ENCODE data around the gene RNASET2. TPM values are rescaled to one million over a fixed set of nuclear protein-coding genes. Genes with fewer than 3 reads are reported as not detected.

Gene RNASET2
- total RNA-seq, 1 donor from 2014 or later: 22.0 TPM

- H3K9ac ChIP-seq (ENCODE audit: low read length): no peak overlapping the region
- no peak overlapping the region for H2AFZ ChIP-seq (ENCODE audit: low read depth, low read length)
- Mint-ChIP-seq H3K27me3 (ENCODE audit: low read depth, unreplicated experiment) (peaks cover 18% of the 10 kb centered on the region), H3K9me3 (ENCODE audit: unreplicated experiment) (peaks cover 2% of the 10 kb centered on the region), H3K27ac (ENCODE audit: unreplicated experiment) (no peak overlapping the region), H3K4me1 (ENCODE audit: low read depth, unreplicated experiment) (peaks cover 22% of the 10 kb centered on the region), H3K36me3 (ENCODE audit: low read depth, unreplicated experiment) (no peaks in the 10 kb centered on the region), H3K4me3 (ENCODE audit: unreplicated experiment) (no peak overlapping the region)
- no peaks in the 10 kb centered on the region for H3K9me3 ChIP-seq (ENCODE audit: insufficient read depth, low read depth, low read length)
- H3K79me2 ChIP-seq (ENCODE audit: insufficient read depth, low read length): no peaks in the 10 kb centered on the region
- FAIRE-seq: no peak
- no peak overlapping the region for H3K4me2 ChIP-seq (ENCODE audit: low read length)
- H4K20me1 ChIP-seq (ENCODE audit: insufficient read depth, low read length): no peaks in the 10 kb centered on the region
- H3K4me3 ChIP-seq (ENCODE audit: insufficient read depth, low read depth, low read length): no peak overlapping the region
- H3K36me3 ChIP-seq (ENCODE audit: insufficient read depth, low read length): no peaks in the 10 kb centered on the region
- no peak overlapping the region for H3K27ac ChIP-seq (ENCODE audit: low read depth, low read length)
- TF ChIP-seq EZH2 (IDR thresholded peaks at IDR 0.05; ENCODE audit: insufficient read depth, low read length) (no peak), CTCF (IDR thresholded peaks at IDR 0.05; ENCODE audit: insufficient read depth, low read depth, low read length) (no peak)
- no peak for DNase-seq (ENCODE audit: low read depth)
- no peaks in the 10 kb centered on the region for H3K27me3 ChIP-seq (ENCODE audit: insufficient read depth, low read length)
- peaks cover 9% of the 10 kb centered on the region for H3K4me1 ChIP-seq (ENCODE audit: insufficient read depth, low read length)
These were observed 49.8 kb downstream of the RNASET2 start for GRCh38 chr6:166906376-166907044.

GRCh38 chr6:166905505-166906134, 50.7 kb downstream of the RNASET2 start:
- no peaks in the 10 kb centered on the region for H3K36me3 ChIP-seq (ENCODE audit: insufficient read depth, low read length)
- peaks cover 9% of the 10 kb centered on the region for H3K4me1 ChIP-seq (ENCODE audit: insufficient read depth, low read length)
- H3K4me1 Mint-ChIP-seq (ENCODE audit: low read depth, unreplicated experiment): peaks cover 14% of the 10 kb centered on the region
- peaks cover 3% of the 10 kb centered on the region for H3K9me3 Mint-ChIP-seq (ENCODE audit: unreplicated experiment)
- FAIRE-seq (no peak), DNase-seq (ENCODE audit: low read depth) (no peak)
- no peaks in the 10 kb centered on the region for H3K36me3 Mint-ChIP-seq (ENCODE audit: low read depth, unreplicated experiment)
- H2AFZ ChIP-seq (ENCODE audit: low read depth, low read length): no peak overlapping the region
- no peak overlapping the region for H3K27ac Mint-ChIP-seq (ENCODE audit: unreplicated experiment)
- H3K4me3 ChIP-seq (ENCODE audit: insufficient read depth, low read depth, low read length): no peak overlapping the region
- H3K79me2 ChIP-seq (ENCODE audit: insufficient read depth, low read length): no peaks in the 10 kb centered on the region
- no peaks in the 10 kb centered on the region for H4K20me1 ChIP-seq (ENCODE audit: insufficient read depth, low read length)
- no peaks in the 10 kb centered on the region for H3K9me3 ChIP-seq (ENCODE audit: insufficient read depth, low read depth, low read length)
- no peak overlapping the region for H3K4me2 ChIP-seq (ENCODE audit: low read length)
- no peaks in the 10 kb centered on the region for H3K27me3 ChIP-seq (ENCODE audit: insufficient read depth, low read length)
- H3K27ac ChIP-seq (ENCODE audit: low read depth, low read length): no peak overlapping the region
- H3K27me3 Mint-ChIP-seq (ENCODE audit: low read depth, unreplicated experiment): peaks cover 25% of the 10 kb centered on the region
- no peak overlapping the region for H3K9ac ChIP-seq (ENCODE audit: low read length)
- TF ChIP-seq CTCF (IDR thresholded peaks at IDR 0.05; ENCODE audit: insufficient read depth, low read depth, low read length) (no peak), EZH2 (IDR thresholded peaks at IDR 0.05; ENCODE audit: insufficient read depth, low read length) (no peak)
- no peak overlapping the region for H3K4me3 Mint-ChIP-seq (ENCODE audit: unreplicated experiment)

GRCh38 chr6:166905013-166905412, 51.3 kb downstream of the RNASET2 start:
- Histone ChIP-seq H3K27ac (ENCODE audit: low read depth, low read length) (no peak overlapping the region), H3K4me1 (ENCODE audit: insufficient read depth, low read length) (peaks cover 9% of the 10 kb centered on the region), H4K20me1 (ENCODE audit: insufficient read depth, low read length) (no peaks in the 10 kb centered on the region), H3K4me3 (ENCODE audit: insufficient read depth, low read depth, low read length) (no peak overlapping the region), H3K9me3 (ENCODE audit: insufficient read depth, low read depth, low read length) (no peaks in the 10 kb centered on the region), H3K79me2 (ENCODE audit: insufficient read depth, low read length) (no peaks in the 10 kb centered on the region), H3K9ac (ENCODE audit: low read length) (no peak overlapping the region), H3K36me3 (ENCODE audit: insufficient read depth, low read length) (no peaks in the 10 kb centered on the region), H2AFZ (ENCODE audit: low read depth, low read length) (no peak overlapping the region), H3K27me3 (ENCODE audit: insufficient read depth, low read length) (no peaks in the 10 kb centered on the region), H3K4me2 (ENCODE audit: low read length) (no peak overlapping the region)
- H3K36me3 Mint-ChIP-seq (ENCODE audit: low read depth, unreplicated experiment): no peaks in the 10 kb centered on the region
- TF ChIP-seq CTCF (IDR thresholded peaks at IDR 0.05; ENCODE audit: insufficient read depth, low read depth, low read length): no peak
- TF ChIP-seq EZH2 (IDR thresholded peaks at IDR 0.05; ENCODE audit: insufficient read depth, low read length): no peak
- H3K27ac Mint-ChIP-seq (ENCODE audit: unreplicated experiment): no peak overlapping the region
- peaks cover 31% of the 10 kb centered on the region for H3K27me3 Mint-ChIP-seq (ENCODE audit: low read depth, unreplicated experiment)
- H3K4me1 Mint-ChIP-seq (ENCODE audit: low read depth, unreplicated experiment): peaks cover 12% of the 10 kb centered on the region
- no peak overlapping the region for H3K4me3 Mint-ChIP-seq (ENCODE audit: unreplicated experiment)
- FAIRE-seq: no peak
- peaks cover 9% of the 10 kb centered on the region for H3K9me3 Mint-ChIP-seq (ENCODE audit: unreplicated experiment)
- DNase-seq (ENCODE audit: low read depth): no peak

Measured in astrocyte (in vitro differentiated cells and primary cell).